SU-DHL-6 (cell line): Measurements from ENCODE around the gene DHFR.

ENCODE experiments used
- H2AFZ ChIP-seq: fragments of 200-600 bp; sonication (generic); 2 replicates; pipeline ENCODE4 v1.6.1; 2014; ENCODE audit warnings: low read depth, mild to moderate bottlenecking, moderate library complexity, mixed read lengths, antibody characterized with exemption, low read length; ENCODE audit not compliant: severe bottlenecking
- H3F3A ChIP-seq: fragments of 200-600 bp; shearing (Covaris generic); 2 replicates; pipeline ENCODE4 v1.6.0; 2016; ENCODE audit warnings: antibody characterized with exemption, mild to moderate bottlenecking; ENCODE audit not compliant: insufficient read depth
- H3K27ac ChIP-seq: fragments of 200-600 bp; sonication (generic); 2 replicates; pipeline ENCODE4 v1.5.1; 2016; ENCODE audit warnings: low read depth, mild to moderate bottlenecking, low read length, moderate library complexity, mixed read lengths
- H3K27me3 ChIP-seq: fragments of 200-600 bp; sonication (generic), shearing (Covaris generic); 2 replicates; pipeline ENCODE4 v1.6.0; 2014; ENCODE audit warnings: mild to moderate bottlenecking, low read length
- H3K36me3 ChIP-seq: fragments of 200-600 bp; sonication (generic); 2 replicates; pipeline ENCODE4 v1.6.1; 2014; ENCODE audit warnings: mild to moderate bottlenecking, low read length, mixed read lengths
- H3K4me2 ChIP-seq: fragments of 300-600, 200-600 bp; shearing (Covaris generic), sonication (generic); 2 replicates; pipeline ENCODE4 v1.6.0; 2014; ENCODE audit warnings: low read length, low read depth, mild to moderate bottlenecking; ENCODE audit not compliant: poor library complexity, severe bottlenecking
- H3K4me3 ChIP-seq: fragments of 200-600 bp; sonication (generic); 2 replicates; pipeline ENCODE4 v1.5.1; 2014; ENCODE audit warnings: antibody characterized with exemption, low read length, mild to moderate bottlenecking, mixed read lengths; ENCODE audit not compliant: insufficient read depth, poor library complexity, severe bottlenecking
- H3K79me2 ChIP-seq: fragments of 200-600 bp; sonication (generic); 2 replicates; pipeline ENCODE4 v1.6.1; 2014; ENCODE audit warnings: mild to moderate bottlenecking, low read length, moderate library complexity; ENCODE audit not compliant: insufficient read depth
- H3K9ac ChIP-seq: fragments of 200-600 bp; sonication (generic); 2 replicates; pipeline ENCODE4 v1.7.0; 2014; ENCODE audit warnings: mild to moderate bottlenecking, low read length
- H3K9me2 ChIP-seq: fragments of 200-600 bp; sonication (generic); replicated peaks from 2 replicates; pipeline ENCODE4 v1.6.1; 2014; ENCODE audit warnings: low read length; ENCODE audit not compliant: insufficient read depth
- H3K9me3 ChIP-seq: fragments of 200-600 bp; sonication (generic); 2 replicates; pipeline ENCODE4 v1.6.1; 2014; ENCODE audit warnings: low read length, mixed read lengths; ENCODE audit not compliant: insufficient read depth
- H4K20me1 ChIP-seq: fragments of 200-600 bp; sonication (generic); 2 replicates; pipeline ENCODE4 v1.6.1; 2014; ENCODE audit warnings: low read depth, mild to moderate bottlenecking, antibody characterized with exemption, low read length, moderate library complexity, mixed read lengths
- EZH2phosphoT487 ChIP-seq: fragments of 200-600 bp; sonication (generic), shearing (Covaris generic); conservative IDR thresholded peaks from 2 replicates; pipeline ENCODE4 v1.6.1; 2018; ENCODE audit warnings: mild to moderate bottlenecking, antibody characterized with exemption, low read length, moderate library complexity, mixed read lengths
- TF ChIP-seq, protein P1 (sequence below): fragments of 200-600 bp; sonication (generic); IDR thresholded peaks from one replicate; pipeline ENCODE4 v1.5.1; 2017; ENCODE audit warnings: antibody characterized with exemption, mild to moderate bottlenecking, low read length, moderate library complexity; ENCODE audit not compliant: insufficient read depth, poor library complexity, severe bottlenecking

DHFR gene

DNA sequence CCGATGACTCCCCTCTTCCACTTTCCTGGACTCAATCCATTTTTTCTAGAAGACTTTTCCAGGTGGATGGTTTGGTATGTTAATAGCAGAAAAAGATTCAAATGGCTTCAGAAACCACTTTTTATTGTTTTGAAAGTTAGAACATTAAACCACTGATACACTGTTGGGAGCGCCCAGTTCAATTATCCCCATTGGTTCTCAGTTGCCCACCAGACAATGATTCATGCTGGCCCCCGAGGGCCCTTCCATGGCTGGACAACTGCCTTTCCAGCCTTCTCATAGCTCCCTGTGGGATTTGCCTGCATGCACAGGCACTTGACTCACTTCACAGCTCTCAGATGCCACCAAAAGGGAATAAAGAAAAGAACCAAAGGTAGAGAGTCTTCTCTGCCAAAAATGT, 63.4 kb downstream of the DHFR start:
- no peaks in the 10 kb centered on the region for H3F3A ChIP-seq
- H3K79me2 ChIP-seq: no peaks in the 10 kb centered on the region
- no peak overlapping the region for H2AFZ ChIP-seq
- H3K9me2 ChIP-seq: no peaks in the 10 kb centered on the region
- H3K4me3 ChIP-seq: no peak overlapping the region
- TF ChIP-seq, protein P1, sequence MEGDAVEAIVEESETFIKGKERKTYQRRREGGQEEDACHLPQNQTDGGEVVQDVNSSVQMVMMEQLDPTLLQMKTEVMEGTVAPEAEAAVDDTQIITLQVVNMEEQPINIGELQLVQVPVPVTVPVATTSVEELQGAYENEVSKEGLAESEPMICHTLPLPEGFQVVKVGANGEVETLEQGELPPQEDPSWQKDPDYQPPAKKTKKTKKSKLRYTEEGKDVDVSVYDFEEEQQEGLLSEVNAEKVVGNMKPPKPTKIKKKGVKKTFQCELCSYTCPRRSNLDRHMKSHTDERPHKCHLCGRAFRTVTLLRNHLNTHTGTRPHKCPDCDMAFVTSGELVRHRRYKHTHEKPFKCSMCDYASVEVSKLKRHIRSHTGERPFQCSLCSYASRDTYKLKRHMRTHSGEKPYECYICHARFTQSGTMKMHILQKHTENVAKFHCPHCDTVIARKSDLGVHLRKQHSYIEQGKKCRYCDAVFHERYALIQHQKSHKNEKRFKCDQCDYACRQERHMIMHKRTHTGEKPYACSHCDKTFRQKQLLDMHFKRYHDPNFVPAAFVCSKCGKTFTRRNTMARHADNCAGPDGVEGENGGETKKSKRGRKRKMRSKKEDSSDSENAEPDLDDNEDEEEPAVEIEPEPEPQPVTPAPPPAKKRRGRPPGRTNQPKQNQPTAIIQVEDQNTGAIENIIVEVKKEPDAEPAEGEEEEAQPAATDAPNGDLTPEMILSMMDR: no peak
- no peak for TF ChIP-seq EZH2phosphoT487
- no peak overlapping the region for H3K27ac ChIP-seq
- H3K9me3 ChIP-seq: no peaks in the 10 kb centered on the region
- H3K36me3 ChIP-seq: no peaks in the 10 kb centered on the region
- H3K4me2 ChIP-seq: no peak overlapping the region
- H3K9ac ChIP-seq: no peak overlapping the region
- no peaks in the 10 kb centered on the region for H4K20me1 ChIP-seq
- no peaks in the 10 kb centered on the region for H3K27me3 ChIP-seq

DNA sequence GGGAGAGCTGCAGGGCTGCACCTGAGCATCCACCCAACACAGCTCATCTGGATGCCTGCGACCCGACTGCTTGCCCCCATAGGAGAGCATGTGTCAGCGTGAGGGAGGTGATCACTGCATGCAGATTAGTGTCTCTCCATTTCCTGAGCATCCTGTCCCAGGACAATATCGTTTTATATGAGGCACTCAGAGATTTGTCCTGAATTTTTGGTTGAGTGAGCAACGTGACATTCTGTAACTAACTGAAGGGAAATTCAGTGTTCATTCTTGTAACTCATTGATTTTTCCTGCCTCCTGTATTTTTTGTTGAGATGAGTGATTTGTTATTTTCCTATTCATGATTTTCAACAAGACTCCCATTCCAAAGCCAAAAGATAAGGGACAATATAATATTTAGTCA, 64.0 kb downstream of the DHFR start:
- TF ChIP-seq, protein P1: no peak
- no peak for TF ChIP-seq EZH2phosphoT487
- Histone ChIP-seq H3K4me3 (no peak overlapping the region), H2AFZ (no peak overlapping the region), H3K9me3 (no peaks in the 10 kb centered on the region), H3K9me2 (no peaks in the 10 kb centered on the region), H3K9ac (no peak overlapping the region), H4K20me1 (no peaks in the 10 kb centered on the region), H3K27me3 (no peaks in the 10 kb centered on the region), H3F3A (no peaks in the 10 kb centered on the region), H3K36me3 (no peaks in the 10 kb centered on the region), H3K79me2 (no peaks in the 10 kb centered on the region), H3K27ac (no peak overlapping the region), H3K4me2 (no peak overlapping the region)

GRCh38 chr5:80588858-80589540, 65.8 kb downstream of the DHFR start:
- H3K9me2 ChIP-seq: no peaks in the 10 kb centered on the region
- H2AFZ ChIP-seq: no peak overlapping the region
- H3K36me3 ChIP-seq: no peaks in the 10 kb centered on the region

More at GRCh38 chr5:80588858-80589540, 65.8 kb downstream of the DHFR start:
- no peaks in the 10 kb centered on the region for H3K27me3 ChIP-seq
- H3F3A ChIP-seq: no peaks in the 10 kb centered on the region
- TF ChIP-seq, protein P1: no peak
- no peak for TF ChIP-seq EZH2phosphoT487
- H3K4me3 ChIP-seq: no peak overlapping the region
- no peak overlapping the region for H3K4me2 ChIP-seq
- no peaks in the 10 kb centered on the region for H3K79me2 ChIP-seq
- H3K9ac ChIP-seq: no peak overlapping the region
- H4K20me1 ChIP-seq: no peaks in the 10 kb centered on the region
- no peak overlapping the region for H3K27ac ChIP-seq
- H3K9me3 ChIP-seq: no peaks in the 10 kb centered on the region
